Esophagus muscularis mucosa (tissue), 4 donors: ENCODE measurements around the gene MRPS22. TPM values are rescaled to one million over a fixed set of nuclear protein-coding genes. Genes with fewer than 3 reads are reported as not detected.
"Not testable (repeated sequence)": the region's sequence is repeated elsewhere in the genome, so short reads cannot be mapped to it uniquely, and the experiment has no call there.

Experiments used
- DNase-seq: peaks from one replicate; pipeline ENCODE4 v3.0.0-alpha.2; 2017; ENCODE audit errors: extremely low spot score
- H3K27ac ChIP-seq, 4 donors: fragments of 200-600 bp; sonication (generic); replicated peaks in 1 of 4; 1 replicate in 3 of 4; 2 replicates in 1 of 4; pipeline ENCODE4 v1.5.1; 2016 to 2019; ENCODE audit warnings: mild to moderate bottlenecking in 1 of 4
- H3K27me3 ChIP-seq, 4 donors: fragments of 200-600 bp; sonication (generic); one replicate each; pipeline versions ENCODE4 v1.5.1 to v1.6.0; 2016 to 2019
- H3K36me3 ChIP-seq, 4 donors: fragments of 200-600 bp; sonication (generic); one replicate each; pipeline ENCODE4 v1.5.1; 2016 to 2019
- H3K4me1 ChIP-seq, 4 donors: fragments of 200-600 bp; sonication (generic); one replicate each; pipeline ENCODE4 v1.5.1; 2016 to 2019
- H3K4me3 ChIP-seq, 4 donors: fragments of 200-600 bp; sonication (generic); 1 replicate in 2 of 4; 2 replicates in 2 of 4; pipeline ENCODE4 v1.5.1; 2016 to 2019; ENCODE audit warnings: mild to moderate bottlenecking in 4 of 4, moderate library complexity in 1 of 4
- H3K9me3 ChIP-seq, 4 donors: fragments of 200-600 bp; sonication (generic); 1 replicate in 3 of 4; 2 replicates in 1 of 4; pipeline ENCODE4 v1.5.1; 2016 to 2019
- CTCF ChIP-seq, 3 experiments: fragments of 200-600 bp in 2 of 3; fragments of 450-650 bp in 1 of 3; sonication (generic) in 2 of 3; IDR thresholded peaks; one replicate each; pipeline ENCODE4 v1.5.1; 2017 to 2019; ENCODE audit warnings: antibody characterized with exemption in 3 of 3, mild to moderate bottlenecking in 2 of 3, moderate library complexity in 1 of 3
- EP300 ChIP-seq: sonication (generic); formaldehyde crosslinking; IDR thresholded peaks from one replicate; pipeline ENCODE4 v1.6.1; 2017; ENCODE audit warnings: antibody characterized with exemption
- POLR2A ChIP-seq: fragments of 450-650 bp; IDR thresholded peaks from one replicate; pipeline ENCODE4 v1.6.1; 2017; ENCODE audit warnings: antibody characterized with exemption, moderate library complexity, mild to moderate bottlenecking, low read depth
- POLR2AphosphoS5 ChIP-seq, 2 donors: sonication (generic); formaldehyde crosslinking; IDR thresholded peaks; one replicate each; pipeline ENCODE4 v1.6.1; 2017; ENCODE audit warnings: antibody characterized with exemption in 2 of 2
- WGBS: methylation state at CpG from one replicate; pipeline ENCODE4 v1.1.5; 2018; 5-methylcytosine and 5-hydroxymethylcytosine counted together
- intact Hi-C: fragments of 100-400 bp; cut with DNase I; formaldehyde crosslinking; loops from one replicate; pipeline ENCODE4 v1.15.1; 2023
- small RNA-seq, 3 donors: library from RNA; depleted of rRNA; stranded (forward); fragments of <200 nt; gene quantifications; one replicate each; pipeline ENCODE3, GENCODE V24; 2016
- total RNA-seq, 4 donors: library from RNA; depleted of rRNA; stranded (reverse); fragments of >200 nt; gene quantifications; one replicate each; pipeline versions ENCODE4 v1.1.0 to v1.2.1, GENCODE V29; 2016

The MRPS22 gene
- total RNA-seq, 4 donors from 2014 or later = 37.0 to 50.9 (median 45.8) TPM

GRCh38 chr3:139396707-139397106 lies 52.9 kb downstream of the MRPS22 start:
- H3K27ac ChIP-seq = no peak overlapping the region
- intact Hi-C loops = no loop called here
- no peaks in the 10 kb centered on the region for H3K36me3 ChIP-seq
- no peak for TF ChIP-seq POLR2A
- TF ChIP-seq EP300 = no peak
- TF ChIP-seq CTCF (IDR thresholded peaks at IDR 0.05) = no peak
- no peak for TF ChIP-seq POLR2AphosphoS5 (IDR thresholded peaks at IDR 0.05)
- peaks cover 0 to 16% (median 0%) of the 10 kb centered on the region in 4 donors for H3K4me1 ChIP-seq
- H3K27me3 ChIP-seq = no peaks in the 10 kb centered on the region
- DNase-seq = no peak
- H3K9me3 ChIP-seq = no peaks in the 10 kb centered on the region
- 89% methylated on average over 3 of the region's 3 CpGs for WGBS
- no peak overlapping the region for H3K4me3 ChIP-seq

- peaks cover 0 to 12% (median 4%) of the 10 kb centered on the region in 4 donors for H3K9me3 ChIP-seq
- WGBS = 95% methylated on average over 2 of the region's 2 CpGs
- H3K27ac ChIP-seq, H3K4me1 ChIP-seq, intact Hi-C loops, H3K27me3 ChIP-seq, H3K36me3 ChIP-seq, DNase-seq, H3K4me3 ChIP-seq: not testable (repeated sequence)
These were observed 57.3 kb downstream of the MRPS22 start for GRCh38 chr3:139401155-139401554.

Small RNA genes lying within 50 kb of the gene (small RNA-seq; reads per million reads assigned to genes)
- 0 reads per million in 3 donors for gene RF00026

Other genes with a start within 250 kb of the MRPS22 start
- 10 to 100 TPM; 73.6 to 78.7 (median 76.3) TPM for gene COPB2, start 45.6 kb downstream of the MRPS22 start, total RNA-seq
- gene RBP2, start 132.5 kb downstream of the MRPS22 start, total RNA-seq = not detected
- gene RBP1, start 195.7 kb downstream of the MRPS22 start, total RNA-seq = 10 to 100 TPM; 12.8 to 16.1 (median 15.7) TPM